IMR-90 (cell line): ENCODE measurements around the gene RERE. TPM values are rescaled to one million over a fixed set of nuclear protein-coding genes. Genes with fewer than 3 reads are reported as not detected.

Experiments used
- ATAC-seq: fragments of 200-7000 bp; cut with Tn5 transposase; 2 replicates; pipeline ENCODE4 v1.9.1; 2020; ENCODE audit warnings: low read depth, mild to moderate bottlenecking, moderate library complexity
- BruUV-seq: library from RNA; stranded (reverse); fragments of 400-500 nt; replicated peaks from 2 replicates; lab custom pipeline; 2021; lab: Mats Ljungman, UMichigan
- CTCF ChIA-PET: fragments of 300-600 bp; formaldehyde crosslinking; extraction: SDS; loops from one replicate; lab custom pipeline; 2021; ENCODE audit warnings: antibody characterized with exemption; lab: Yijun Ruan, JAX
- POLR2A ChIA-PET: fragments of 300-600 bp; sonication (Branson Sonifier 250); formaldehyde crosslinking; loops from one replicate; lab custom pipeline; 2022; ENCODE audit warnings: antibody characterized with exemption; ENCODE audit not compliant: unreplicated experiment; lab: Charles Lee
- DNase-seq: peaks from one replicate; pipeline ENCODE4 v3.0.0; 2013
- H2AFZ ChIP-seq: replicated peaks from 2 replicates; pipeline ENCODE3; 2013; ENCODE audit warnings: low read length, mild to moderate bottlenecking; ENCODE audit not compliant: poor library complexity
- H2AK5ac ChIP-seq: 2 replicates; pipeline ENCODE4 v1.6.1; 2013; ENCODE audit warnings: low read depth, low read length, inconsistent platforms
- H2AK9ac ChIP-seq: replicated peaks from 2 replicates; pipeline ENCODE3; 2013; ENCODE audit warnings: mild to moderate bottlenecking, low read depth, low read length, moderate library complexity; ENCODE audit not compliant: poor library complexity
- H2BK120ac ChIP-seq: 2 replicates; pipeline ENCODE4 v1.6.1; 2013; ENCODE audit warnings: low read depth, low read length, inconsistent platforms
- H2BK15ac ChIP-seq: 3 replicates; pipeline ENCODE4 v1.6.1; 2013; ENCODE audit warnings: low read depth, low read length, inconsistent platforms
- H2BK20ac ChIP-seq: 2 replicates; pipeline ENCODE4 v1.6.1; 2013; ENCODE audit warnings: low read depth, mild to moderate bottlenecking, inconsistent platforms, low read length, moderate library complexity
- H2BK5ac ChIP-seq: 2 replicates; pipeline ENCODE4 v1.6.1; 2013; ENCODE audit warnings: mild to moderate bottlenecking, low read depth, low read length, inconsistent platforms; ENCODE audit not compliant: poor library complexity, severe bottlenecking
- H3K14ac ChIP-seq: replicated peaks from 2 replicates; pipeline ENCODE4 v1.6.1; 2013; ENCODE audit warnings: low read depth, low read length, inconsistent platforms
- H3K18ac ChIP-seq: 2 replicates; pipeline ENCODE4 v1.6.1; 2013; ENCODE audit warnings: low read depth, low read length, control low read depth
- H3K23ac ChIP-seq: 2 replicates; pipeline ENCODE4 v1.6.1; 2013; ENCODE audit warnings: low read depth, low read length, inconsistent platforms
- H3K27ac ChIP-seq: 2 replicates; pipeline ENCODE4 v1.5.1; 2013; ENCODE audit warnings: mild to moderate bottlenecking, control low read depth, low read length; ENCODE audit not compliant: insufficient read depth
- H3K27me3 ChIP-seq: 2 replicates; pipeline ENCODE4 v1.6.1; 2013; ENCODE audit warnings: low read length; ENCODE audit not compliant: control insufficient read depth, insufficient read depth
- H3K36me3 ChIP-seq: 2 replicates; pipeline ENCODE4 v1.6.1; 2013; ENCODE audit warnings: low read length, mixed read lengths; ENCODE audit not compliant: control insufficient read depth, insufficient read depth
- H3K4ac ChIP-seq: 2 replicates; pipeline ENCODE4 v1.6.1; 2013; ENCODE audit warnings: low read depth, low read length, inconsistent platforms
- H3K4me1 ChIP-seq: 2 replicates; pipeline ENCODE4 v1.6.1; 2013; ENCODE audit warnings: low read length, mixed read lengths; ENCODE audit not compliant: control insufficient read depth, insufficient read depth
- H3K4me2 ChIP-seq: 2 replicates; pipeline ENCODE4 v1.6.1; 2013; ENCODE audit warnings: low read depth, mild to moderate bottlenecking, control low read depth, low read length, moderate library complexity
- H3K4me3 ChIP-seq: 2 replicates; pipeline ENCODE4 v1.5.1; 2013; ENCODE audit warnings: low read depth, mild to moderate bottlenecking, control low read depth, low read length, moderate library complexity; ENCODE audit not compliant: insufficient read depth
- H3K56ac ChIP-seq: 2 replicates; pipeline ENCODE4 v1.6.1; 2013; ENCODE audit warnings: low read length, inconsistent platforms; ENCODE audit not compliant: insufficient read depth; ENCODE audit errors: extremely low read depth
- H3K79me1 ChIP-seq, 2 experiments: 2 replicates each; pipeline ENCODE4 v1.6.1; 2013; ENCODE audit warnings: low read length in 2 of 2, inconsistent platforms in 1 of 2, low read depth in 1 of 2
- H3K9ac ChIP-seq: 2 replicates; pipeline ENCODE4 v1.6.1; 2013; ENCODE audit warnings: low read depth, low read length, control low read depth
- H3K9me1 ChIP-seq: 2 replicates; pipeline ENCODE4 v1.6.1; 2013; ENCODE audit warnings: low read length, inconsistent platforms; ENCODE audit not compliant: insufficient read depth
- H3K9me3 ChIP-seq: 2 replicates; pipeline ENCODE4 v1.6.1; 2013; ENCODE audit warnings: low read length; ENCODE audit not compliant: control insufficient read depth, insufficient read depth
- H4K20me1 ChIP-seq: 2 replicates; pipeline ENCODE4 v1.6.1; 2013; ENCODE audit warnings: low read length, inconsistent platforms; ENCODE audit not compliant: insufficient read depth
- H4K5ac ChIP-seq: 2 replicates; pipeline ENCODE4 v1.6.1; 2013; ENCODE audit warnings: mild to moderate bottlenecking, low read depth, low read length, control low read depth
- H4K8ac ChIP-seq, 2 experiments: 2 replicates each; pipeline ENCODE4 v1.6.1; 2013; ENCODE audit warnings: low read depth in 2 of 2, low read length in 2 of 2, control low read depth in 1 of 2, inconsistent platforms in 1 of 2
- H4K91ac ChIP-seq: 2 replicates; pipeline ENCODE4 v1.6.1; 2013; ENCODE audit warnings: low read depth, low read length, inconsistent platforms; ENCODE audit not compliant: insufficient read depth
- ELK1 ChIP-seq: fragments of 150-350 bp; IDR thresholded peaks from 2 replicates; pipeline ENCODE4 v1.6.1; 2016; ENCODE audit warnings: low read depth, mild to moderate bottlenecking, low read length, moderate library complexity, borderline replicate concordance
- FOS ChIP-seq: fragments of 150-350 bp; IDR thresholded peaks from 2 replicates; pipeline ENCODE4 v1.6.1; 2016; ENCODE audit warnings: low read depth, low read length
- MAFK ChIP-seq: IDR thresholded peaks from 2 replicates; pipeline ENCODE4 v1.6.1; 2012; ENCODE audit warnings: low read depth, low read length, improper control_type of control experiment
- RAD21 ChIP-seq: IDR thresholded peaks from 2 replicates; pipeline ENCODE4 v1.6.1; 2012; ENCODE audit warnings: low read length, improper control_type of control experiment
- WGBS, 2 experiments: methylation state at CpG; one replicate each; pipeline versions ENCODE4 v1.1.5 to v1.1.7; 2013; ENCODE audit warnings: missing lambda C conversion rate in 2 of 2; ENCODE audit not compliant: insufficient read length in 1 of 2; ENCODE audit errors: extremely low coverage in 2 of 2; 5-methylcytosine and 5-hydroxymethylcytosine counted together
- dilution Hi-C: fragments of 300-500 bp; cut with HindIII; formaldehyde crosslinking; loops from one replicate; pipeline ENCODE4 v1.14.3; 2018; ENCODE audit warnings: low sequenced_read_pairs; ENCODE audit not compliant: unreplicated experiment
- in situ Hi-C: fragments of 300-500 bp; cut with MboI; formaldehyde crosslinking; loops from 3 replicates; pipeline ENCODE4 v1.14.3; 2019; ENCODE audit warnings: low sequenced_read_pairs, inconsistent platforms, mixed read lengths
- intact Hi-C: fragments of 100-400 bp; cut with micrococcal nuclease; formaldehyde crosslinking; loops from 2 replicates; pipeline ENCODE4 v1.10.0; 2022
- polyA plus RNA-seq, 3 experiments: library from polyadenylated mRNA; depleted of rRNA; stranded (reverse); fragments of >200 nt; gene quantifications; 2 replicates each; pipeline ENCODE4 v1.2.3, GENCODE V29; 2012; ENCODE audit warnings: low replicate concordance in 1 of 3
- total RNA-seq: library from RNA; depleted of rRNA; stranded (reverse); fragments of >200 nt; gene quantifications from 2 replicates; pipeline ENCODE4 v1.2.3, GENCODE V29; 2012

RERE gene
- total and polyA plus RNA-seq, 2 of the 4 experiments (the other 2 are of a cell fraction), result 11.5 to 25.1 TPM

DNA sequence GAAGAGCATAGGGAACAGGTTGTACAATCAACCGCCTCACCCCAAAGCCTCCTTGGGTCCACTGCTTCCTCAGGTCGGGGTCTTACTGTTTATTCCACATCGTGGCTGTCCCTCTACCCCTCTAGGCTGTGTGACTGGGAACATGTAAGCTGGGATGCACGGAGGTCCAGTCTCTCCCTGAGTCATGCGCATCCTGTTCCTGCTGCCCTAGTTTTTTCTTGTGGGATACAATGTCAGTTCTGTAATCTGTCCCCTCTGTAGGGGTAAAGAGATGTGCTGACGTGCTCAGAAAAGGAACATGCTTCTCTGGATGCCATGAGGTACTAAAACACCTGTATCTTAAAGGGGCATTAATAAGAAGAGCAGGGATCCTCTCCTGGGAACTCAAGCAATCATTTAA is 433.4 kb downstream of the RERE start:
- DNase-seq, result peak; percentile 59
- dilution Hi-C loops, result no loop called here
- CTCF ChIA-PET, result no interaction called here

More for the DNA sequence above, 433.4 kb downstream of the RERE start:
- peaks cover 69% of the 10 kb centered on the region for H4K20me1 ChIP-seq
- no peak overlapping the region for H2BK20ac ChIP-seq
- peaks cover 55% of the 10 kb centered on the region for H3K36me3 ChIP-seq
- no peak overlapping the region for H4K91ac ChIP-seq
- H3K79me1 ChIP-seq, result peaks cover 48 to 83% of the 10 kb centered on the region in 2 experiments
- WGBS, 2 experiments, result 72% methylated on average over 2 of the region's 6 CpGs; no CpG with 5 or more reads in 1 of the 2 experiments
- H3K27me3 ChIP-seq, result no peaks in the 10 kb centered on the region
- H4K8ac ChIP-seq, result peak overlapping the region in 1 of 2 experiments; percentile 51; a peak in 1 of 4 replicates
- H3K4ac ChIP-seq, result peak overlapping the region; percentile 31; the same call in 1 of the 2 replicates
- H3K56ac ChIP-seq, result no peak overlapping the region
- no peak overlapping the region for H3K23ac ChIP-seq
- TF ChIP-seq FOS, result no peak
- TF ChIP-seq MAFK, result peak; percentile 15; the same call in 1 of the 2 replicates
- no peak for TF ChIP-seq RAD21
- TF ChIP-seq ELK1, result no peak
- H3K27ac ChIP-seq, result no peak overlapping the region
- ATAC-seq, result peak; percentile 22; the same call in 1 of the 2 replicates
- 0 out of 2 replicates have a peak overlapping the region, but pooled peaks have one; percentile 1 for H3K14ac ChIP-seq
- H3K9ac ChIP-seq, result no peak overlapping the region
- peaks cover 28% of the 10 kb centered on the region for H3K4me1 ChIP-seq
- peak overlapping the region; percentile 84; the same call in 1 of the 2 replicates for H2AK5ac ChIP-seq
- no peak overlapping the region for H3K18ac ChIP-seq
- in situ Hi-C loops, result no loop called here
- no peak overlapping the region for H2AFZ ChIP-seq
- no peak overlapping the region for H2BK120ac ChIP-seq
- no peak overlapping the region for H4K5ac ChIP-seq
- no peak overlapping the region for H2BK15ac ChIP-seq
- H2AK9ac ChIP-seq, result no peak overlapping the region
- H3K4me3 ChIP-seq, result no peak overlapping the region
- intact Hi-C loops, result no loop called here
- BruUV-seq, result no TSS peak
- peaks cover 51% of the 10 kb centered on the region for H3K9me1 ChIP-seq
- no peak overlapping the region for H3K4me2 ChIP-seq
- peak overlapping the region; percentile 11 for H2BK5ac ChIP-seq
- no peaks in the 10 kb centered on the region for H3K9me3 ChIP-seq
- POLR2A ChIA-PET, result no interaction called here
